Neural progenitor cell (in vitro differentiated cells): ENCODE data around the gene PPP2R3C. TPM values are rescaled to one million over a fixed set of nuclear protein-coding genes. Genes with fewer than 3 reads are reported as not detected.

Experiments
- DNase-seq: peaks from one replicate; pipeline ENCODE4 v3.0.0-alpha.2; 2016; ENCODE audit warnings: low spot score
- H2AFZ ChIP-seq: fragments of 200-600 bp; sonication (generic); replicated peaks from 2 replicates; pipeline ENCODE4 v1.6.1; 2016; ENCODE audit warnings: antibody characterized with exemption
- H3F3A ChIP-seq: fragments of 200-600 bp; sonication (generic); 2 replicates; pipeline ENCODE4 v1.6.1; 2016; ENCODE audit warnings: antibody characterized with exemption, low read depth
- H3K27ac ChIP-seq: fragments of 200-600 bp; sonication (generic); 2 replicates; pipeline ENCODE4 v1.5.1; 2016; ENCODE audit warnings: mild to moderate bottlenecking
- H3K27me3 ChIP-seq: fragments of 200-600 bp; sonication (generic); 2 replicates; pipeline ENCODE4 v1.6.1; 2016; ENCODE audit warnings: mild to moderate bottlenecking, moderate library complexity
- H3K36me3 ChIP-seq: fragments of 200-600 bp; sonication (generic); 2 replicates; pipeline ENCODE4 v1.5.1; 2016
- H3K4me1 ChIP-seq: fragments of 200-600 bp; sonication (generic); 2 replicates; pipeline ENCODE4 v1.6.1; 2016; ENCODE audit warnings: mixed run types
- H3K4me2 ChIP-seq: fragments of 200-600 bp; sonication (generic); 2 replicates; pipeline ENCODE4 v1.6.1; 2016
- H3K4me3 ChIP-seq: fragments of 200-600 bp; sonication (generic); 2 replicates; pipeline ENCODE4 v1.5.1; 2016
- H3K79me2 ChIP-seq: fragments of 200-600 bp; sonication (generic); 2 replicates; pipeline ENCODE4 v1.6.1; 2016; ENCODE audit warnings: low read depth
- H3K9ac ChIP-seq: fragments of 200-600 bp; sonication (generic); 2 replicates; pipeline ENCODE4 v1.6.1; 2016
- H3K9me3 ChIP-seq: fragments of 200-600 bp; sonication (generic); 2 replicates; pipeline ENCODE4 v1.5.1; 2016; ENCODE audit warnings: low read depth
- H4K20me1 ChIP-seq: fragments of 200-600 bp; sonication (generic); 2 replicates; pipeline ENCODE4 v1.6.1; 2016; ENCODE audit warnings: low read depth
- H3K27ac Mint-ChIP-seq: 3 replicates; pipeline ENCODE4 v1.8.0; 2021; ENCODE audit warnings: mixed read lengths
- H3K27me3 Mint-ChIP-seq: 2 replicates; pipeline ENCODE4 v1.8.0; 2022; ENCODE audit warnings: low read depth, mild to moderate bottlenecking, inconsistent platforms, moderate library complexity, mixed read lengths; ENCODE audit not compliant: insufficient read depth
- H3K36me3 Mint-ChIP-seq: 3 replicates; pipeline ENCODE4 v1.8.0; 2021; ENCODE audit warnings: mixed read lengths
- H3K4me1 Mint-ChIP-seq: 3 replicates; pipeline ENCODE4 v1.8.0; 2021; ENCODE audit warnings: mixed read lengths
- H3K4me3 Mint-ChIP-seq: 3 replicates; pipeline ENCODE4 v1.8.0; 2021; ENCODE audit warnings: mild to moderate bottlenecking, moderate library complexity, mixed read lengths
- H3K9me3 Mint-ChIP-seq: 3 replicates; pipeline ENCODE4 v1.8.0; 2020; ENCODE audit warnings: mixed read lengths
- EZH2 ChIP-seq: fragments of 200-600 bp; sonication (generic); IDR thresholded peaks from 2 replicates; pipeline ENCODE4 v1.6.1; 2017; ENCODE audit warnings: antibody characterized with exemption, mild to moderate bottlenecking, moderate library complexity
- EZH2phosphoT487 ChIP-seq: fragments of 200-600 bp; sonication (generic); IDR thresholded peaks from 2 replicates; pipeline ENCODE4 v1.6.1; 2017; ENCODE audit warnings: antibody characterized with exemption
- total RNA-seq: library from RNA; depleted of rRNA; stranded (reverse); fragments of >200 nt; gene quantifications from 2 replicates; pipeline ENCODE4 v1.2.3, GENCODE V29; 2015; ENCODE audit warnings: low replicate concordance
- TF ChIP-seq, protein P1 (sequence below): fragments of 200-600 bp; sonication (generic); IDR thresholded peaks from 2 replicates; pipeline ENCODE4 v1.5.1; 2017; ENCODE audit warnings: antibody characterized with exemption, mild to moderate bottlenecking

Gene PPP2R3C
- total RNA-seq, 1 donor from 2014 or later, result 67.4 TPM

DNA sequence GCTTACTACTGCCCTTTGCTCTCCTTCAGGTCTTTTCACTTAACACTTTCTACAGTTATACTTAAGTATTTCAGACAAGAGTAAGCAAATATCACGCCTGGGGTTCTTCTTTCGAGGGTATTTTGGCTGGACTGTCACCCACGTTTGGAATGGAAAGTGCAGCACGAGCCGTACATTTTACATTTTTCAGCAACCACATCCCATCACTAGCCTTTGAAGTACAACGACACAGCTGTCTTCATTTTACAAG, 76.1 kb downstream of the PPP2R3C start:
- Histone ChIP-seq H3K36me3 (peaks cover 3% of the 10 kb centered on the region), H3K4me3 (peak overlapping the region; percentile 81), H3F3A (peaks cover 12% of the 10 kb centered on the region), H3K27ac (no peak overlapping the region), H3K79me2 (peaks cover 11% of the 10 kb centered on the region), H3K4me1 (peaks cover 11% of the 10 kb centered on the region), H2AFZ (peak overlapping the region; percentile 88), H3K9ac (no peak overlapping the region), H3K4me2 (peak overlapping the region; percentile 81), H3K9me3 (no peaks in the 10 kb centered on the region), H3K27me3 (no peaks in the 10 kb centered on the region), H4K20me1 (peaks cover 8% of the 10 kb centered on the region)
- Mint-ChIP-seq H3K27me3 (no peaks in the 10 kb centered on the region), H3K36me3 (peaks cover 11% of the 10 kb centered on the region), H3K9me3 (no peaks in the 10 kb centered on the region), H3K27ac (peak overlapping the region; percentile 76), H3K4me3 (peak overlapping the region; percentile 89), H3K4me1 (peaks cover 14% of the 10 kb centered on the region)
- TF ChIP-seq EZH2, result peak; percentile 9
- TF ChIP-seq, protein P1, sequence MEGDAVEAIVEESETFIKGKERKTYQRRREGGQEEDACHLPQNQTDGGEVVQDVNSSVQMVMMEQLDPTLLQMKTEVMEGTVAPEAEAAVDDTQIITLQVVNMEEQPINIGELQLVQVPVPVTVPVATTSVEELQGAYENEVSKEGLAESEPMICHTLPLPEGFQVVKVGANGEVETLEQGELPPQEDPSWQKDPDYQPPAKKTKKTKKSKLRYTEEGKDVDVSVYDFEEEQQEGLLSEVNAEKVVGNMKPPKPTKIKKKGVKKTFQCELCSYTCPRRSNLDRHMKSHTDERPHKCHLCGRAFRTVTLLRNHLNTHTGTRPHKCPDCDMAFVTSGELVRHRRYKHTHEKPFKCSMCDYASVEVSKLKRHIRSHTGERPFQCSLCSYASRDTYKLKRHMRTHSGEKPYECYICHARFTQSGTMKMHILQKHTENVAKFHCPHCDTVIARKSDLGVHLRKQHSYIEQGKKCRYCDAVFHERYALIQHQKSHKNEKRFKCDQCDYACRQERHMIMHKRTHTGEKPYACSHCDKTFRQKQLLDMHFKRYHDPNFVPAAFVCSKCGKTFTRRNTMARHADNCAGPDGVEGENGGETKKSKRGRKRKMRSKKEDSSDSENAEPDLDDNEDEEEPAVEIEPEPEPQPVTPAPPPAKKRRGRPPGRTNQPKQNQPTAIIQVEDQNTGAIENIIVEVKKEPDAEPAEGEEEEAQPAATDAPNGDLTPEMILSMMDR, result no peak
- no peak for DNase-seq

DNA sequence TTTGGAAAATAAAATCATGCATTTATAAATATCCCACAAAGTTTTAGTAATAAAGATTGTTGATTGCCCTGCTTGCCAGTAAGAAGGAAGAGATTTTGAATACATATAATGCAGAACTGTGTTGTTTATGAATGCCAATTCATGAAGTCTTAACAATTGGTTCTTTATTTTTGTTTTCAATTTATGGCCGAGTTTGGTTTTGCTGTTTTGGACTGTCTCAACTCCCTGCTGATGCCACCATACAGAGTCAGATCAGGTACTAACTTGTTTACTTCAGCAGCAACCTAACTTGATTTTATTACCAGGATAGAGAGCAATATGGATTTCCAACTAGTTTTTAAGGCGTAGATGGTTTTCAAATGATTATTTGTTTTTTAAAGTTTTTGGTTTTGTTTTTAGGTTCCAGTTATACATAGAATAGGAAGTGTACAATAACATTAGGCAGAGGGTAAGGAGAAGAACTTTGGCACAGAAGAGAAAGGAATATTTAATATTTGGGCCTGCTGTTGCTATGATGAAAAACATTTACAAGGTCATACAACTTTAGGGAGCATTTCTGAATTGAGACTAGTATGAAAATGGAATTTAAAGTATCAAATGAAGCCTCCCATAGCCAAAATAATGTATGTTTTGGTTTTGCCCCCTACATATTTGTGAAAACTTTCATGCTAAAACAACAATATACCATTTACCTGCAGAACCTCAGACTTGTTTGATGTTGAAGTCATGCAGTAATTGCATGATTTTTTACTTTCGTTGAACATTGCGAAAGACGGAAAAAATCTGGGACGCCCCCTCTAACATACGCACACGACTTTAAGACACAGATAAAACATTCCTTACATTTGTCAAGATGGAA, 76.6 kb downstream of the PPP2R3C start:
- peak overlapping the region; percentile 81 for H3K4me2 ChIP-seq
- Mint-ChIP-seq H3K27me3 (no peaks in the 10 kb centered on the region), H3K27ac (peak overlapping the region; percentile 76), H3K36me3 (peaks cover 9% of the 10 kb centered on the region), H3K4me1 (peaks cover 14% of the 10 kb centered on the region), H3K4me3 (peak overlapping the region; percentile 89), H3K9me3 (no peaks in the 10 kb centered on the region)
- H3K27me3 ChIP-seq, result no peaks in the 10 kb centered on the region
- peak overlapping the region; percentile 88 for H2AFZ ChIP-seq
- peaks cover 11% of the 10 kb centered on the region for H3K4me1 ChIP-seq
- peaks cover 3% of the 10 kb centered on the region for H3K36me3 ChIP-seq
- no peak for TF ChIP-seq EZH2
- TF ChIP-seq, protein P1, result no peak
- no peak for TF ChIP-seq EZH2phosphoT487
- no peak overlapping the region for H3K27ac ChIP-seq
- peak overlapping the region; percentile 81 for H3K4me3 ChIP-seq
- H3K9me3 ChIP-seq, result no peaks in the 10 kb centered on the region
- H3K9ac ChIP-seq, result no peak overlapping the region
- H3K79me2 ChIP-seq, result peaks cover 11% of the 10 kb centered on the region
- peaks cover 12% of the 10 kb centered on the region for H3F3A ChIP-seq
- no peak for DNase-seq
- H4K20me1 ChIP-seq, result peaks cover 8% of the 10 kb centered on the region

DNA sequence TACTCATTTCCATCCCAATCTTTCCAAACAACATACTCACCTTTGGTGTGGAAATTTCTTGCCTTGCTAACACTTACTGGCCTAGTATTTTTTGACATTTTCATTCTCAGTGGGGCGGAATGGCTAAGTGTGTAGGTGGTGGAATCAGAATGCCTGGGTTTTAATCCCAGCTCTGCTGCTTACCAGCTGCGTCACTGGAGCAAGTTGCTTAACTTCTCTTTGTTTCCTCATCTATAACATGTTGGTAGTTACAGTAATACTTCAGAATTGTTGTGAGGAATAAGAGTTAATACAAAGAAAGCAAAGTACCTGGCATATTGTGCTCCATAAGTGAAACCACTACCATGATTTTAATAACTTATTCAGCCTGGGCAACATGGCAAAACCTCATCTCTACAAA, 78.7 kb downstream of the PPP2R3C start:
- Mint-ChIP-seq H3K4me3 (no peak overlapping the region), H3K4me1 (peaks cover 11% of the 10 kb centered on the region), H3K27ac (no peak overlapping the region), H3K9me3 (no peaks in the 10 kb centered on the region), H3K36me3 (peaks cover 4% of the 10 kb centered on the region), H3K27me3 (no peaks in the 10 kb centered on the region)
- no peaks in the 10 kb centered on the region for H3K27me3 ChIP-seq
- H3K36me3 ChIP-seq, result peaks cover 1% of the 10 kb centered on the region
- H3K79me2 ChIP-seq, result peaks cover 11% of the 10 kb centered on the region
- TF ChIP-seq, protein P1, result no peak
- no peak for TF ChIP-seq EZH2
- TF ChIP-seq EZH2phosphoT487, result no peak
- no peak overlapping the region for H3K27ac ChIP-seq
- no peak overlapping the region for H3K4me2 ChIP-seq
- H3K4me3 ChIP-seq, result no peak overlapping the region
- peaks cover 11% of the 10 kb centered on the region for H3K4me1 ChIP-seq
- no peak overlapping the region for H2AFZ ChIP-seq
- no peaks in the 10 kb centered on the region for H3K9me3 ChIP-seq
- no peak for DNase-seq
- H3K9ac ChIP-seq, result no peak overlapping the region
- peaks cover 12% of the 10 kb centered on the region for H3F3A ChIP-seq
- H4K20me1 ChIP-seq, result peaks cover 8% of the 10 kb centered on the region
